Gastroesophageal sphincter (tissue), 3 donors: ENCODE results near the gene ALKBH3.

Source experiments
- POLR2AphosphoS5 ChIP-seq: sonication (generic); formaldehyde crosslinking; IDR thresholded peaks from one replicate; pipeline ENCODE4 v1.6.1; 2017; ENCODE audit warnings: antibody characterized with exemption
- TF ChIP-seq, protein P1 (sequence below), 4 experiments: fragments of 200-600 bp in 2 of 4; fragments of 450-650 bp in 2 of 4; sonication (generic) in 1 of 4; IDR thresholded peaks; one replicate each; pipeline ENCODE4 v1.5.1; 2017 to 2019; ENCODE audit warnings: antibody characterized with exemption in 4 of 4, mild to moderate bottlenecking in 2 of 4, moderate library complexity in 2 of 4

DNA sequence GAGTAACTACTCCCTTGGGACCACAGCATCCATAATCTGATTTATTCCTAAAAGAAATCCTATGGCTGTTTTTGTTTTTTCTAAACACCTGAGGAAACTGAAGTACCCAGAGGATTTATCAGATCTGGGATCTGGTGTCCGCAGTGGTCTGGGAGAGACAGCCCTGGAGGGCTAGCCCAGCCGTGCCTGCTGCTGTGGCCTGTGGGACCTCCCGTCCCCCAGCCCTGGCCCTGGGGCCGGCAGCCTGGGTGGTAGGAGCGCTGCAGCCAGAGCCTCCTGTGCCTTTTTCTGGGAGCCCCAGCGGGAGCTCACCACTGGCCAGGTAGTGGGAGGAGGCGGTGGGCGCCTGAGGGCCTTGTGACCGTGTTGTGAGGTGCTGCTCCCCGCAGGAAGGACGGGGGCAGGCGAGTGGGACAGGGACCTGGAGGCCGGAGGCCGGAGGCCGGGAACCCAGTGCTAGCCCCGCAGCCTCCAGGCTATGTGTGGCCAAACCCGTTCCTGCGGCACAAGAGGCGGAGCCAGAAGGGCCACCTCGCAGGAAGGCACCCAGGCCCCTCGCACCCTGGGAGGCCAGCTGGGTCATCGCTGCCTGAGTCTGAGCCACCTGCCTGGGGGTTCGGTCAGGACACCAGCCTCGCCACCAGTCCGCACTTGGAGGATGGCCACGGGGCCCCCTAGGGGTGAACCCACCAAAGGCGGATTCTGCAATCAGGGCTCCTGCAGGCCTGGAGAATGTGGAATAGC, 43.7 kb downstream of the ALKBH3 start:
- TF ChIP-seq, protein P1, sequence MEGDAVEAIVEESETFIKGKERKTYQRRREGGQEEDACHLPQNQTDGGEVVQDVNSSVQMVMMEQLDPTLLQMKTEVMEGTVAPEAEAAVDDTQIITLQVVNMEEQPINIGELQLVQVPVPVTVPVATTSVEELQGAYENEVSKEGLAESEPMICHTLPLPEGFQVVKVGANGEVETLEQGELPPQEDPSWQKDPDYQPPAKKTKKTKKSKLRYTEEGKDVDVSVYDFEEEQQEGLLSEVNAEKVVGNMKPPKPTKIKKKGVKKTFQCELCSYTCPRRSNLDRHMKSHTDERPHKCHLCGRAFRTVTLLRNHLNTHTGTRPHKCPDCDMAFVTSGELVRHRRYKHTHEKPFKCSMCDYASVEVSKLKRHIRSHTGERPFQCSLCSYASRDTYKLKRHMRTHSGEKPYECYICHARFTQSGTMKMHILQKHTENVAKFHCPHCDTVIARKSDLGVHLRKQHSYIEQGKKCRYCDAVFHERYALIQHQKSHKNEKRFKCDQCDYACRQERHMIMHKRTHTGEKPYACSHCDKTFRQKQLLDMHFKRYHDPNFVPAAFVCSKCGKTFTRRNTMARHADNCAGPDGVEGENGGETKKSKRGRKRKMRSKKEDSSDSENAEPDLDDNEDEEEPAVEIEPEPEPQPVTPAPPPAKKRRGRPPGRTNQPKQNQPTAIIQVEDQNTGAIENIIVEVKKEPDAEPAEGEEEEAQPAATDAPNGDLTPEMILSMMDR (IDR thresholded peaks at IDR 0.05), result no peak
- no peak for TF ChIP-seq POLR2AphosphoS5
